Caco-2 (cell line): ENCODE data around the gene PPP1R14D. TPM values are rescaled to one million over a fixed set of nuclear protein-coding genes. Genes with fewer than 3 reads are reported as not detected.

Source experiments
- BruUV-seq: library from RNA; stranded (reverse); fragments of 400-500 nt; replicated peaks from 2 replicates; lab custom pipeline; 2021; lab: Mats Ljungman, UMichigan
- CTCF ChIA-PET: fragments of 300-600 bp; sonication (Branson Sonifier 250); formaldehyde crosslinking; loops from one replicate; lab custom pipeline; 2022; ENCODE audit warnings: antibody characterized with exemption; lab: Charles Lee
- POLR2A ChIA-PET: fragments of 300-600 bp; sonication (Branson Sonifier 250); formaldehyde crosslinking; loops from one replicate; lab custom pipeline; 2022; ENCODE audit warnings: antibody characterized with exemption; lab: Charles Lee
- DNase-seq, 2 experiments: peaks; one replicate each; pipeline versions ENCODE4 v3.0.0 to v3.0.0-alpha.2; 2020 to 2022
- H3K27me3 ChIP-seq: replicated peaks from 2 replicates; pipeline ENCODE4 v1.6.0; 2011; ENCODE audit warnings: low read length; ENCODE audit not compliant: control insufficient read depth, insufficient read depth
- H3K36me3 ChIP-seq: 2 replicates; pipeline ENCODE4 v1.5.1; 2011; ENCODE audit warnings: low read length; ENCODE audit not compliant: control insufficient read depth, insufficient read depth
- H3K4me1 ChIP-seq: fragments of 250-450 bp; sonication (Bioruptor Pico); 2 replicates; pipeline ENCODE4 v1.5.1; 2020; ENCODE audit warnings: mild to moderate bottlenecking
- H3K4me3 ChIP-seq: 2 replicates; pipeline ENCODE4 v1.5.1; 2011; ENCODE audit warnings: low read depth, mild to moderate bottlenecking, control low read depth, low read length
- H3K9me3 ChIP-seq: fragments of 250-450 bp; sonication (Bioruptor Pico); 2 replicates; pipeline ENCODE4 v1.5.1; 2020; ENCODE audit warnings: mild to moderate bottlenecking, moderate library complexity
- H3K27ac Mint-ChIP-seq: one replicate; pipeline ENCODE4 v1.8.0; 2022; ENCODE audit warnings: mixed read lengths; ENCODE audit not compliant: unreplicated experiment
- H3K27me3 Mint-ChIP-seq: one replicate; pipeline ENCODE4 v1.8.0; 2022; ENCODE audit warnings: mixed read lengths; ENCODE audit not compliant: insufficient read depth, unreplicated experiment
- H3K36me3 Mint-ChIP-seq: one replicate; pipeline ENCODE4 v1.8.0; 2022; ENCODE audit warnings: mild to moderate bottlenecking, mixed read lengths; ENCODE audit not compliant: insufficient read depth, unreplicated experiment
- H3K4me1 Mint-ChIP-seq: one replicate; pipeline ENCODE4 v1.8.0; 2022; ENCODE audit warnings: low read depth, mixed read lengths; ENCODE audit not compliant: unreplicated experiment
- H3K4me3 Mint-ChIP-seq: one replicate; pipeline ENCODE4 v1.8.0; 2022; ENCODE audit warnings: mild to moderate bottlenecking, moderate library complexity, mixed read lengths; ENCODE audit not compliant: unreplicated experiment
- H3K9me3 Mint-ChIP-seq: one replicate; pipeline ENCODE4 v1.8.0; 2022; ENCODE audit warnings: mixed read lengths; ENCODE audit not compliant: unreplicated experiment
- intact Hi-C: fragments of 100-400 bp; cut with micrococcal nuclease; formaldehyde crosslinking; loops from one replicate; pipeline ENCODE4 v1.10.0; 2022; ENCODE audit not compliant: unreplicated experiment
- total RNA-seq: library from RNA; stranded (reverse); gene quantifications from 2 replicates; pipeline ENCODE4 v1.2.3, GENCODE V29; 2022
- TF ChIP-seq, protein P1 (sequence below), 2 experiments: fragments of 200-600 bp in 1 of 2; IDR thresholded peaks; 1 replicate in 1 of 2; 2 replicates in 1 of 2; pipeline versions ENCODE4 v1.5.1 to v1.8.0; 2011 to 2022; ENCODE audit warnings: antibody characterized with exemption in 1 of 2, control low read depth in 1 of 2, inconsistent platforms in 1 of 2, low read depth in 1 of 2, low read length in 1 of 2, mild to moderate bottlenecking in 1 of 2, moderate library complexity in 1 of 2; ENCODE audit not compliant: insufficient read depth in 1 of 2, severe bottlenecking in 1 of 2, unreplicated experiment in 1 of 2

PPP1R14D gene
- total RNA-seq, 1 experiment from 2014 or later: 0.43 TPM

- Mint-ChIP-seq H3K4me3 (no peak overlapping the region), H3K9me3 (no peaks in the 10 kb centered on the region), H3K27me3 (no peaks in the 10 kb centered on the region), H3K4me1 (peaks cover 37% of the 10 kb centered on the region), H3K27ac (peak overlapping the region; percentile 65), H3K36me3 (no peaks in the 10 kb centered on the region)
- intact Hi-C loops: no loop called here
- ChIA-PET CTCF (interaction anchor here (0.6 to 1.4 kb wide), 4 partner anchors 13 to 144 kb away, joined by 3 to 5 read pairs (median 4); no protein-coding TSS in a partner anchor), POLR2A (interaction anchor here (0.6 kb wide), 1 partner anchor 66 kb away, joined by 3 read pairs; no protein-coding TSS in a partner anchor)
- Histone ChIP-seq H3K36me3 (no peaks in the 10 kb centered on the region), H3K4me3 (no peak overlapping the region), H3K4me1 (peaks cover 55% of the 10 kb centered on the region), H3K9me3 (no peaks in the 10 kb centered on the region), H3K27me3 (no peaks in the 10 kb centered on the region)
- BruUV-seq: no TSS peak
- peak in 1 of 2 experiments; percentile 39 for DNase-seq
- TF ChIP-seq, protein P1, sequence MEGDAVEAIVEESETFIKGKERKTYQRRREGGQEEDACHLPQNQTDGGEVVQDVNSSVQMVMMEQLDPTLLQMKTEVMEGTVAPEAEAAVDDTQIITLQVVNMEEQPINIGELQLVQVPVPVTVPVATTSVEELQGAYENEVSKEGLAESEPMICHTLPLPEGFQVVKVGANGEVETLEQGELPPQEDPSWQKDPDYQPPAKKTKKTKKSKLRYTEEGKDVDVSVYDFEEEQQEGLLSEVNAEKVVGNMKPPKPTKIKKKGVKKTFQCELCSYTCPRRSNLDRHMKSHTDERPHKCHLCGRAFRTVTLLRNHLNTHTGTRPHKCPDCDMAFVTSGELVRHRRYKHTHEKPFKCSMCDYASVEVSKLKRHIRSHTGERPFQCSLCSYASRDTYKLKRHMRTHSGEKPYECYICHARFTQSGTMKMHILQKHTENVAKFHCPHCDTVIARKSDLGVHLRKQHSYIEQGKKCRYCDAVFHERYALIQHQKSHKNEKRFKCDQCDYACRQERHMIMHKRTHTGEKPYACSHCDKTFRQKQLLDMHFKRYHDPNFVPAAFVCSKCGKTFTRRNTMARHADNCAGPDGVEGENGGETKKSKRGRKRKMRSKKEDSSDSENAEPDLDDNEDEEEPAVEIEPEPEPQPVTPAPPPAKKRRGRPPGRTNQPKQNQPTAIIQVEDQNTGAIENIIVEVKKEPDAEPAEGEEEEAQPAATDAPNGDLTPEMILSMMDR (IDR thresholded peaks at IDR 0.05; ENCODE audit: insufficient read depth in 1 of 2, low read depth in 1 of 2, low read length in 1 of 2, severe bottlenecking in 1 of 2, unreplicated experiment in 1 of 2): no peak
These were observed 4.8 kb downstream of the PPP1R14D start for GRCh38 chr15:40823572-40824343.

DNA sequence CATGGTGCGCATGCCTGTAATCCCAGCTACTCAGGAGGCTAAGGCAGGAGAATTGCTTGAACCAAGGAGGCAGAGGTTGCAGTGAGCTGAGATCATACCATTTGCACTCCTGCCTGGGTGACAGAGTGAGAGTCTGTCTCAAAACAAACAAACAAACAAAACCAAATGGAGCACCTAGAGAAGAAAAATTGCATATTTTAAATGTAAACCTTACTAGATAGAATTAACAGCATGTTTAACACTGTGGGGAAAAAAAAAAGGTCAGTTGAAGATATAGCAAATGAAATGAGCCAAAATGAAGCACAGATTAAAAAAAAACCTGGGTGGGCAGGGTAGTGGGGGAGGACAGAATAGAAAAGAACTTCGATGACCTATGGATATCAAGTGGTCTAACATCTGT is 7.3 kb downstream of the PPP1R14D start:
- H3K4me1 Mint-ChIP-seq: peaks cover 31% of the 10 kb centered on the region
- ChIA-PET POLR2A (no interaction called here), CTCF (no interaction called here)
- BruUV-seq: no TSS peak
- Histone ChIP-seq H3K4me3 (no peak overlapping the region), H3K36me3 (no peaks in the 10 kb centered on the region), H3K9me3 (no peaks in the 10 kb centered on the region), H3K4me1 (peaks cover 33% of the 10 kb centered on the region), H3K27me3 (no peaks in the 10 kb centered on the region)
- no peak overlapping the region for H3K27ac Mint-ChIP-seq
- intact Hi-C loops: no loop called here
- H3K9me3 Mint-ChIP-seq: no peaks in the 10 kb centered on the region
- H3K36me3 Mint-ChIP-seq: no peaks in the 10 kb centered on the region
- no peak for DNase-seq
- no peak overlapping the region for H3K4me3 Mint-ChIP-seq
- H3K27me3 Mint-ChIP-seq: no peaks in the 10 kb centered on the region
- TF ChIP-seq, protein P1 (IDR thresholded peaks at IDR 0.05; ENCODE audit: insufficient read depth in 1 of 2, low read depth in 1 of 2, low read length in 1 of 2, severe bottlenecking in 1 of 2, unreplicated experiment in 1 of 2): no peak

DNA sequence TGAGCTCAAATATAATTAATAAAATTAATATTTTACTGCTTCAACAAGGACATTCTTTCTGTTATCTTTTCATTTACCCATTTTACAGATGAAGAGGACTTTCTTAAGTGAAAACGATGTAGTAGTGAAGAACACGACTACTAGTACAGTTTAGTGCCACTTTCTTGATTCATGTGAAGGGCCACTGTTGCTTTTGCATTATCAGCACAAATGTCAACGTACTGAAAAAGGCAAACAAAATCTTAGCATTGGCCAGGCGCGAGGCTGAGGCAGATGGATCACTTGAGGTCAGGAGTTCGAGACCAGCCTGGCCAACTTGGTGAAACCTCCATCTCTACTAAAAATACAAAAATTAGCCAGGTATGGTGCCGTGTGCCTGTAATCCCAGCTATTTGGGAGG is 9.5 kb downstream of the PPP1R14D start:
- Histone ChIP-seq H3K27me3 (no peaks in the 10 kb centered on the region), H3K9me3 (no peaks in the 10 kb centered on the region), H3K36me3 (no peaks in the 10 kb centered on the region), H3K4me1 (peaks cover 12% of the 10 kb centered on the region), H3K4me3 (no peak overlapping the region)
- CTCF ChIA-PET: interaction anchor here (1.1 kb wide), 1 partner anchor 73 kb away, joined by 3 read pairs; no protein-coding TSS in a partner anchor
- intact Hi-C loops: no loop called here
- H3K36me3 Mint-ChIP-seq: peaks cover 11% of the 10 kb centered on the region
- no TSS peak for BruUV-seq
- no peak for DNase-seq
- POLR2A ChIA-PET: interaction anchor here (0.6 to 0.7 kb wide), 2 partner anchors 20 to 24 kb away, joined by 7 to 13 read pairs; no protein-coding TSS in a partner anchor
- H3K9me3 Mint-ChIP-seq: no peaks in the 10 kb centered on the region
- TF ChIP-seq, protein P1 (IDR thresholded peaks at IDR 0.05; ENCODE audit: insufficient read depth in 1 of 2, low read depth in 1 of 2, low read length in 1 of 2, severe bottlenecking in 1 of 2, unreplicated experiment in 1 of 2): no peak
- H3K4me3 Mint-ChIP-seq: no peak overlapping the region
- no peaks in the 10 kb centered on the region for H3K27me3 Mint-ChIP-seq
- H3K4me1 Mint-ChIP-seq: peaks cover 22% of the 10 kb centered on the region
- no peak overlapping the region for H3K27ac Mint-ChIP-seq
